ENCODE data around the gene CD3E.

Gene CD3E

GRCh38 chr11:118339281-118339961, 34.9 kb downstream of the CD3E start:
- no peak for TF ChIP-seq CTCF (IDR thresholded peaks at IDR 0.05; ENCODE audit: insufficient read depth, low read depth, low read length, missing control alignments)
- DNase-seq (ENCODE audit: low read depth) = no peak
- H3K4me3 ChIP-seq (ENCODE audit: low read length) = no peak overlapping the region

GRCh38 chr11:118340449-118340848, 35.9 kb downstream of the CD3E start:
- DNase-seq (ENCODE audit: low read depth) = no peak
- H3K4me3 ChIP-seq (ENCODE audit: low read length) = no peak overlapping the region
- TF ChIP-seq CTCF (IDR thresholded peaks at IDR 0.05; ENCODE audit: insufficient read depth, low read depth, low read length, missing control alignments) = no peak

GRCh38 chr11:118341261-118341660, 36.7 kb downstream of the CD3E start:
- H3K4me3 ChIP-seq (ENCODE audit: low read length) = no peak overlapping the region
- no peak for TF ChIP-seq CTCF (IDR thresholded peaks at IDR 0.05; ENCODE audit: insufficient read depth, low read depth, low read length, missing control alignments)

GRCh38 chr11:118341815-118342489, 37.4 kb downstream of the CD3E start:
- TF ChIP-seq CTCF (IDR thresholded peaks at IDR 0.05; ENCODE audit: insufficient read depth, low read depth, low read length, missing control alignments) = no peak
- H3K4me3 ChIP-seq (ENCODE audit: low read length) = no peak overlapping the region
- peak; percentile 7 for DNase-seq (ENCODE audit: low read depth)

More at GRCh38 chr11:118341261-118341660, 36.7 kb downstream of the CD3E start:
- no peak for DNase-seq (ENCODE audit: low read depth)

- no peak for DNase-seq (ENCODE audit: low read depth)
- H3K4me3 ChIP-seq (ENCODE audit: low read length) = no peak within 1 kb of the TSS
- no peak for TF ChIP-seq CTCF (IDR thresholded peaks at IDR 0.05; ENCODE audit: insufficient read depth, low read depth, low read length, missing control alignments)
These were observed 38.1 kb downstream of the CD3E start, which contains the start of gene CD3D for GRCh38 chr11:118342503-118343161. CD3D (minus strand) TSS chr11:118342705; CDS start chr11:118342607, 98 bp downstream.

GRCh38 chr11:118343248-118343647, 38.7 kb downstream of the CD3E start:
- DNase-seq (ENCODE audit: low read depth) = no peak
- no peak overlapping the region for H3K4me3 ChIP-seq (ENCODE audit: low read length)
- TF ChIP-seq CTCF (IDR thresholded peaks at IDR 0.05; ENCODE audit: insufficient read depth, low read depth, low read length, missing control alignments) = no peak
